NCI-H2196 treated with DMSO at 0.1 percent for 48 hours (cell line): Measurements from ENCODE around the gene COL9A3.
"Not testable (repeated sequence)": the region's sequence is repeated elsewhere in the genome, so short reads cannot be mapped to it uniquely, and the experiment has no call there.

ENCODE experiments used
- DNase-seq: peaks from one replicate; lab custom pipeline; 2025; ENCODE audit not compliant: unreplicated experiment; lab: John Stamatoyannopoulos, UW

The COL9A3 gene

DNA sequence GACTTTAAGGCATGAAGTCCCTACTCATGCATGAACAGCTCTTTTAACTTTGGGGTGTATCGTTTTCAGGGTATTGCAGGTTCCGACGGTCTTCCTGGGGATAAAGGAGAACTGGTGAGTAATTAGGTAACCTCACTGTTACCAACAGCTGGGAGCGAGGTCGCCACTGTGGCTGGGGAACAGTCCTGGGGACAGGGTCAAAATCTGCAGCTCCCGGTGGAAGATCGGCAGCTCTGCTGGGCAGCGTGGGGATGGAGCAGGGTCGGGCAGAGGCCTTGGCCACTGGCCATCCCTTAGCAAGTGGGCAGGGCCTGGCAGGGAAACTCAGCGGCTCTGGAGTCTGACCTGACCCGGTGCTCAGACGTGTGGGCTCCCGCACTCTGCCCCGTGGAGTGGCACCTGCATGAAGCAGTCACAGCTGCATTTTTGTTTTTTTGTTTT, 16.1 kb downstream of the COL9A3 start:
- DNase-seq: no peak

DNA sequence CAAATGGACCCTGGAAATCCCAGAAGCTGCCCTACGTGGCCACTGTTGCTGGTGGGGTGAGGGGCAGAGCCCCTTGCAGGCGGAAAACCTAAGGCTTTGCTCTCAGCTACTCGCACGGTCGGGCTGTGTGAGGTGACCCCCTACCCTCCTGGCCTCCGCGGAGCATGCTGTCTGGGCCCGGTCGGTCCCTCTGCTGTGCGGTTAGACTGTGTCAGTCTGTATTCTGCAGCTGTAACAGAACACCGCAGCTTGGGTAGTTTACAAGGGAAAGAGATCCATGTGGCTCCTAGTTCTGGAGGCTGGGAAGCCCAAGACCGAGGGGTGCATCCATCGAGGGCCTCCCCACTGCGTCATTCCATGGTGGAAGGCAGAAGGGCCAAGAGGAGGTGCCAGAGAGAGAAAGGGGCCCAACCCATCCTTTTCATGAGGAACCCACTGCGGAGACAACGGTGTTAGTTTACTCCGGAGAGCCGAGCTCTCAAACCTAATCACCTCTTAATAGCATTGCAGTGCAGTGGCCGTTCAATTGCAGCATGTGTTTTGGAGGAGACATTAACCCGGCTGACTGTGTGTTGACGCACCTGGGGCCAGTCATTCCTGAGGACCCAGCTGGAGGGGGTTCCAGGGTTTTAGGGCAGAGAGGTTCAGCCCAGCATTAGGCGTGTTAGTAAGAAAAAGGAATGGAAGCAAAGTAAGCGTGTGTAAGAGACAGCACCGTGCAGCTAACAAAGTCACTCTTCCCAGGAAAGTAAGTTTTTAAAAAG, 18.3 kb downstream of the COL9A3 start:
- no peak for DNase-seq

DNA sequence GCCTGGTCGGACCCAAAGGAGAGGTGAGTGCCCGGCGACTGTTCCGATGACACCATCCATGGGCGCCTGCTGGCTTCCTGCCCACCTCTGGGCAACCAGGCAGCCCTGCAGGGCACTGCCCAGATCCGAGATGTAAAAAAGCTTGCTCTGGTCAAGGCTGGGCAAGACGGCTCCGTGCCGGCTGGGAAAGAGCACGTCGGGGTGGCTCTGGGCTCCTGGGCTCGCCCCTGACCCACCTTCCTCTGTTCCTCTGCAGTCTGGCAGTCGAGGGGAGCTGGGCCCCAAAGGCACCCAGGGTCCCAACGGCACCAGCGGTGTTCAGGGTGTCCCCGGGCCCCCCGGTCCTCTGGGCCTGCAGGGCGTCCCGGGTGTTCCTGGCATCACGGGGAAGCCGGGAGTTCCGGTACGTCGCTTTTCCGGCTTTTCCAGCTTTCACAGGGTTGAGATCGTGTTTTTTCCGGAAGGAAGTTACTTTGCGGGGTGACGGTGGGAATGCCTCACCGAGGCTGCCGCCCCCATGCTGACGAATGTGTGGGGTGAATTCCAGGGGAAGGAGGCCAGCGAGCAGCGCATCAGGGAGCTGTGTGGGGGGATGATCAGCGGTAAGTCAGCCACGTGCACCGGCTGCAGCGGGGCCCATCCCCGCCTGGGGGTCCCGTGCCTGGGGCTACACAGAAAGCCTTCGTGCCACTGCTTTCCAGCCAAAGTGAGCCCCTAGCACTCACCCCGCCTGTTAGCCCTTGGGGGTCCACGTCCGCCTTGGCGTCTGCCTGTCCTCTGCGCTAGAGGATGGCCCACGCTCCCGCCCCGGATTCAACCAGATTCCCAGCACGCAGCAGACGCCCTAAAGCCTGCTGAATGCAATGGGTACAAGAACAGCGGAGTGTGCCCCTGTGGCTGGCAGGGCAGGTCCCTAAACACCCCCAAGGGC, 19.3 kb downstream of the COL9A3 start:
- DNase-seq: no peak

DNA sequence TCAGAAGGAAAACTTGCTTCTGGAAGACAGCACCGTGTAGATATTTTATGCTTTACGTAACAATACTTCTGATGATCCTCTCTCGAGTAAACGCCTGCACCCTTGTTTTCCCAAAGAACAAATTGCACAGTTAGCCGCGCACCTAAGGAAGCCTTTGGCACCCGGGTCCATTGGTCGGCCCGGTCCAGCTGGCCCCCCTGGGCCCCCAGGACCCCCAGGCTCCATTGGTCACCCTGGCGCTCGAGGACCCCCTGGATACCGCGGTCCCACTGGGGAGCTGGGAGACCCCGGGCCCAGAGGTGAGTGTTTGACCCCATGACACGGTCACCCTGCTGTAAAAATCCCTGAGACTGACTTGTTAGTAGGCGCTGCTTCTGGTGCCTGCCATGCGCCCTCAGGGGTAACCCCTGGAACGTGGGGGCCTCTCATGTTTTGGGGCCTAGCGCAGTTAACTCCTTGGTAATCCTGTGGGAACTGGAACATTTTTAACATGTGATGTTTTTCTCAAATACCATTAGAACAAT, 20.2 kb downstream of the COL9A3 start:
- DNase-seq: no peak

DNA sequence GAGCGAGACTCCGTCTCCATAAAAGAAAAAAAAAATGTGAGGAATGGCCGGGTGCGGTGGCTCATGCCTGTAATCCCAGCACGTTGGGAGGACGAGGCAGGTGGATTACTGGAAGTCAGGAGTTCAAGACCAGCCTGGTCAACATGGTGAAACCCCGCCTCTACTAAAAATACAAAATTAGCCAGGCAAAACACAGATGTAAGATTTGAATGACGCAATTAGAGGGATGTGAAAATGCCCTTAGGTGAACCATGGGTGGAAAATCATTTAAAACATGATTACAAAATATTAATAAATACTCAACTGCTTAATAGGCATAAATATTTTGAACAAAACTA, 20.9 kb downstream of the COL9A3 start:
- no peak for DNase-seq

DNA sequence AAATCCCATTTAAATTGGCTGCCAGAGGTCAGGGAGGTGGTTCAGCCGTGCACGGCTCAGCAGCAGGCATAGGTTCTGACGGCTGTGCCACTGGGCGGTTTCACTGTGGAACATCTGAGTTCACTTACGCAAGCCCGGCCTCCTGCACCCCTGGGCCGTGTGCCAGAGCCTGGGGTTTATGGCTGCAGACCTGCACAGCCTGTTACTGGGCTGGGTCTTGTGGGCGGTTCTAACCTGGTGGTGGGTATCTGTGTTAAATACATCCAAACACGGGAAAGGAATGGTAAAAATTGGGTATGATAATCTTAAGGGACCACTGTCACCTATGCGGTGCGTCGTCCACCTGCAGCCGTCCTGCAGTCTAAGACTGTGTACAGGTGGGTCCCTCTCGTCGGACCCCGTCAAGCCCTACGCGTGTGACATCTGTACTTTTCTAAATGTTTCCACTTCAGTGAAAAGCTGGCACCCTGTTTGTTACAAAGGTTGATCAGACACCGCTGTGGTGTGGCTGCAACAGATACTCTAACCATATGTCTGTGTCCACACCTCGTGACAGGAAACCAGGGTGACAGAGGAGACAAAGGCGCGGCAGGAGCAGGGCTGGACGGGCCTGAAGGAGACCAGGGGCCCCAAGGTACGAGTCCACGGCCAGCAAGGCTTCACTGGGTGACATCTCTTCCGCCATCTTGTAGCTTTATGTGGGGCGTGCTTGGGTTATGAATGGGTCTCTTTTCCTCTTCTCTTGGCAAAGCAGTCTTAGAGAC, 21.5 kb downstream of the COL9A3 start:
- no peak for DNase-seq

DNA sequence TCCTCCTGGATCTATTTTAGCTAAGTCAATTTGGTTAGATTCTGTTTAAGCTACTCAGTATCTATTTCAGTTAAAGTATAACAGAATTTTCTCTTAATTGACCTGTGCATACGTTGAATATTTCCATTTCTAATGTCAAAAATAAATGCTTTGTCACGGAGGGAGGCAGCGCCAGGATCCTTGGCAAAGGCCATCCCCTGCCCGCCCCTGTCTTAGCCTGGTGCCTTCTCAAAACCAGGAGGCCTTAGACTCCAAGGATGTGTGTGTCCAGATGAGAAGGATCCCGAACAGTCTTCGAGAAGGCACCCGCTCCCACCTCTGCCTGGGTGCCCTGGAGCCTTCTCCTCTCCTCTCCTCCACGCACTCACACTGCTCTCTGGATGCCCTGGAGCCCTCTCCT, 22.4 kb downstream of the COL9A3 start:
- no peak for DNase-seq

DNA sequence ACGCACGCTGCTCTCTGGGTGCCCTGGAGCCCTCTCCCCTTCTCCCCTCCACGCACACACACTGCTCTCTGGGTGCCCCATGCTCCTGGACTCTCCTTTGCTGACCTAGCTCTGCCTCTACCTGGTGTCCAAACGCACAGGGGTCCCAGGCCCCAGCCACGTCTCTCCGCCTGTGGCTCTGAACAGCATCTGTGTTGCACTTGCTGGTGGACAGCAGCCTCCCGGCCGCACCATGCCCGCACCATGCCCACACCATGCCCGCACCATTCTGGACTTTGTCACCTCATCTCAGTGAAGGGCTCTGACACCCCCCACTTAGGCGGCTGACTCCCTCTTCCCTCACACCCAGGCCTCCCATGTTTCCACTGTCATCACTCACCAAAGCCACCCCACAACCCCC, 23.0 kb downstream of the COL9A3 start:
- DNase-seq: no peak

DNA sequence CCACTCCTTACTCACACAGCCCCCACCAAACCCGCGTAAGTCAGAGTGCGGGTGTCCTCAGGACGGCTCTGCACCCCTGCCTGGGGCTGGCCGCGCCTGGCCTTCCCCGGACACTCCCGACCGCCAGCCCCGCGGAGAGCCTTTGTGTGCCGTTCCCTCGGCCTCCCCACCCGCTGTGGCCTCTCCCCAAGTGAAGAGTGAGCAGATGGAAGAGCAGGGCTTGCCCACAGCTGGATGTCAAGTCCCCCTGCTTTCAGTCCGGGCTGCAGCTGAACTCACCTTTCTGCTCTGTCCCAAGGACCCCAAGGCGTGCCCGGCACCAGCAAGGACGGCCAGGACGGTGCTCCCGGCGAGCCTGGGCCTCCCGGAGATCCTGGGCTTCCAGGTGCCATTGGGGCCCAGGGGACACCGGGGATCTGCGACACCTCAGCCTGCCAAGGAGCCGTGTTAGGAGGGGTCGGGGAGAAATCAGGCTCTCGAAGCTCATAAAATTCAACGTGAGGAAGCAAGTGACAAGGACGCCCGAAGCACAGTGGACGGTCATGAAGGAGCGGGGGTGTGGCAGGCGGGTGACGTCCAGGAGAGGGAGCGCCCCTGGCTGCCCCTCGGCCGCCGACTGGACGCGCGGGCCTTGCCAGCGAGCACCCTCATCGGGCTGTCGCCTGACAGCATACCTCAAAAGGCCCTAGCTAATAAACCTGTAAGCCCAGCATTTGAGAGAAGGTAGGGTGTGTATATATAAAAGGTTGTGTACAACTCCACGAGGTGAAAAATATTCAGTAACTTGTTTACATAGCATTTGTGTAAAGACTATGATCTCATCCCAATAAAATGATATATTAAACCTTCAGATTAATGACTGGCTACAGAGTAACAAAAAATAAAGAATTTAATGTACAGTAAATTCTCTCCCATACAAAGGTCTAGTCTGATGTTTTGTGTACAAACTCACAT, 23.7 kb downstream of the COL9A3 start:
- no peak for DNase-seq

DNA sequence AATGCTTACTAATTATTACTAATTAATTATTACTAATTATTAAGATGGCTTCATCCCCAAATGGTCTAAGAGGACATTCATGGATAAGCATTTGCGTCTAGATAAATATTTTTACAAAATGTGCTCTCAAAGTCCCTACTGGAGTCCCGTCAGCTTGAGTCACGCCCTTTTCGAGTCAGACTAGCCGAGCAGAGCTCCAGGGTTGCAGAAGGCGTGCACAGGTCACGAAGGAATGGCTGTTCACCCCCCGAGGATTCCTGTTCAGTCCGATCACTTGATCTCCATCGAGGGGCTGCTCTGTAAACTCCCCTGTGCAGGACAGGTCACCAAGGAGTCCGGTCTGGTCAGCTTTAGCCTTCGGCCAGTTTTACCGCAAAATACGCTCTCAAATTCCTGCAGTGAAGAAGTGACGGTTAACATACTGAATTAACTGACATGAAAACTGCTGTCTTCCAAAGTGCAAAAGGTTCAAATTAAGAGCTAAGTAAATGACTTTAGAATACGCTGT, 24.9 kb downstream of the COL9A3 start:
- no peak for DNase-seq

DNA sequence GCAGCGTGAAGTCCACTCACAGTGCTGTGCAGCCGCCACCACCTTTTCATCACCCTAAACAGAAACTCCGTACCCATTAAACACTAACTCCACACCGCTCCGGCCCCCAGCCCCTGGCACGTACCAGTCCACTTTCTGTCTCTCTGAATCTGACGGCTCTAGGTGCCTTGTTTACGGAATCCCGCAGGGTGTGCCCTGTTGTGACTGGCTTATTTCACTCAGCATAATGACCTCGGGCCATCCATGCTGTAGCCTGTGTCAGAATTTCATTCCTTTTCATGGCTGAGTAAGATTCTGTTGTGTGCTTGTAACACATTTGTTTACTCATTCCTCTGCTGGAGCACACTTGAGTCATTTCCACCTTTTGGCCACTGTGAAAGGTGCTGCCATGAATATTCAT, 26.8 kb downstream of the COL9A3 start:
- DNase-seq: no peak

DNA sequence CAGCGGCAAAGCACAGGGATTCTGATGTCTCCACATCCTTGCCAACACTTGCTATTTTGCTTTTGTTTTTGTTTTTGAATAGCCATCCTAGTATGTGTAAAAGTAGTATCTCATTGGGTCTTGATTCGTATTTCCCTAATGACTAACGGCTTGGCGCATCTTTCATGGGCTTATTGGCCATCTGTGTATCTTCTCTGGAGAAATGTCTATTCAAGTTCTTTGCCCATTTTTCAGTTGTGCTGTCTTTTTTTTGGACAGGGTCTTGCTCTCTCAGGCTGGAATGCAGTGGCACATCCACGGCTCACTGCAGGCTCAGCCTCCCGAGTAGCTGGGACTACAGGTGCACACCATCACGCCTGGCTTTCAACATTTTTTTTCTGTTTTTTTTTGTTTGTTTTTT, 27.3 kb downstream of the COL9A3 start:
- no peak for DNase-seq

DNA sequence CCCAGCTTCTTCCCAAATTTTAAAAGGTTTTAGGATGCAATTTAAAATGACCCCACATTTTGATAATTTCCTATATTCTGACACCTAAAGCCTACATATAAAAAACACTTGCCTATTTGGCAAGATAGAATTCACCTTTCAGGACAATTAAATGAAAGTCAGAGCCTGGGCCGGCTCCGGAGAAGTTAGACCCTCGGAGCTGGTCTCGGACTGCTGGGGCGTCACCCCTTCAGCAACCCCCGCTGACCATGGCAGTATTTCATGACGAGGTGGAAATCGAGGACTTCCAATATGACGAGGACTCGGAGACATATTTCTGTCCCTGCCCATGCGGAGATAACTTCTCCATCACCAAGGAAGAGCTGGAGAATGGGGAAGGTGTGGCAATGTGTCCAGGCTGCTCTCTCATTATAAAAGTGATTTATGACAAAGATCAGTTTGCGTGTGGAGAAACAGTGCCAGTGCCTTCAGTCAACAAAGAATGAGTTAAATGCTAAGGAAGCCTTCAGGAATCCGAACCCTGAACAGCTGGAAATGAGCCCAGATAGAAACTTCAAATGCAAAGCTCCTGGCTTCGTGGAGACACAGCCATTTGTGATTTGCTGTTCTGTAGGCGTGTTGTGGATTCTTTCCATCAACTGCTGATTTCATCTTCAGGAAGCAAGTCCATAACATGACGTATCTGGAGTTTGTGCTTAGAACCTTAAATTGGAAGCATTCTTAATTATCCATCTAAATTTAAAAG, 28.7 kb downstream of the COL9A3 start:
- DNase-seq: no peak

DNA sequence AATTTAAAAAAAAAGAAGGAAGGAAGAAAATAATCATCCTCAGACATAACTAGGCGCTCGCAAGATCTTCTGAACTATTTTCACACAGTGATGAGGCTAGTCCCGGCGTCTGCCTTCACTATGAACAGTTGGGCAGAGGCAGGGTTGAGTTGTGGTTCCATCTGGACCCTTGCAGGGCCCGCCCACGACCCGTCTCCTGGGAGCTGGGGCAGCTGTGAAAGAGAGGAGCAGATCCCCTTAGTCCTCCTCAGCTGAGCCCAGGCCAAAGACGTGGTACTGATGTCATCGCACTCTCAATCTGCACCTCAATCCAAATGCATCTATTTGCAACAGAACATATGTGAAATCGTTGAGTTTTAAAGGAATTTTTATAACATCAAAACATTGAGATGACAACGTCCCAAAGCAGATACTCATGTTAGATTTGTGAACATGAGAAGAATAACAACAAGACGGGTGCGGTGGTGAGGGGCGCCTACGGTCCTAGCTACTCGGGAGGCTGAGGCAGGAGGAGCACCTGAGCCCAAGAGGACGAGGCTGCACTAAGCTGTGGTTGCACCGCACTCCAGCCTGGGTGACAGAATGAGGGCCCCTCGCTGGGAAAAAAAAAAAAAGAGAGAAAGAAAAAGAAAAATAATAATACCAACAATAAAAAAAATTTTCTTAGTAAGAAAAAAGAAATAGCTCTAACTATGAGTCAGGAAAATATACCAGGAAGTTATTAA, 29.5 kb downstream of the COL9A3 start:
- no peak for DNase-seq

DNA sequence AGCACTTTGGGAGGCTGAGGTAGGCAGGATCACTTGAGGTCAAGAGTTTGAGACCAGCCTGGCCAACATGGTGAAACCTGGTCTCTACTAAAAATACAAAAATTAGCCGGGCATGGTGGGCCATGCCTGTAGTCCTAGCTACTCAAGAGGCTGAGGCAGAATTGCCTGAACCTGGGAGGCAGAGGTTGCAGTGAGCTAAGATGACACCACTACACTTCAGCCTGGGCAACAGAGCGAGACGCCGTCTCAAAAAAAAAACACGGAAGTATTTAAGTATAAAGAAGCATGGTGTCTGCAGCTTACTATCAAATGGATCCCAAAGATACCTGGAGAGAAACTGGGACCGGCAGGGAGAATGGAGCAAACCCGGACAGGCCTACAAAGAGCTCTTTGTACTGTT, 32.1 kb downstream of the COL9A3 start:
- DNase-seq: not testable (repeated sequence)

DNA sequence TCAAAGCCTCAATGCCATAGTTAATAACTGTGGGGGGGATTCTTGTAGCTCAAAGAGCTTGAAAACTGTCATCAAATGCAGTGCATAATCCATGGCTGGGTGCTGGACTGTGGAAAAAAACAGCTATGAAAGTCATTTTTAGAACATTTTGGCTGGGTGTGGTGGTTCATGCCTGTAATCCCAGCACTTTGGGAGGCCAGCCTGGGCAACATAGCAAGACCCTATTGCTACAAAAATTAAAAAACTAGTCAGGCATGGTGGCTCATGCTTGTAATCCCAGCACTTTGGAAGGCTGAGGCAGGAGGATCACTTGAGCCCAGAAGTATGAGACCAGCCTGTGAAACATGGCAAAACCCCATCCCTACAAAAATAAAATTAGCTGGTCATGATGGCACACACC, 32.6 kb downstream of the COL9A3 start:
- DNase-seq: no peak

DNA sequence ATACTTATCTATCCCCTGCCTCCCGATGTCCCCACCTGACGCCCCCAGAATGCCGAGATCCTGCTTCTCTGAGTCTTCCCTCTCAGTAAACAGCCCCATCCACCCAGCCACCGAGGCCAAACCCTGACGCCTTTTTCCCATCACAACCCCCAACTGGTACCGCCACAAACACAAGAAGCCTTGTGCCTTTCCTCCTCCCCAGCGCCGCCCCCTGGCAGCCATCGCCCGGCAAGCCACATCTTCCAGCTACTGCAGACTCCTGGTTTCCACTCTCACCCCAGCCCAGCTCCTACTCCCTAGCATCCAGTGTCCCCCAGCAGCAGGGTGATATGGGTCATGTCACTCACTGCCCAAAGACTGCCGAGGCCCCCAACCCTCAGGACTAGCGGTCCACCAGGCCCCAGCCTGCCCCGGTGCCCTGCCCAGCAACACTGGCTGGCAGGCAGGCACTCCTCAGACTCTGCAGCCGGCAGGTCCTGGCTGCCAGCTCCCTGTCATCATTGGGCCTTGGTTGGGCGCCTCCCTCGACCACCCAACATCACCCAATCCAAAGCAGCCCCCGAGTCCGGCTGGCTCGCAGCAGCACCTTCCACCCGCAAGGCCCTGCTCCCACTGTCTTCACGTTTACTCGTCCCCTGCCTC, 33.6 kb downstream of the COL9A3 start:
- DNase-seq: no peak

DNA sequence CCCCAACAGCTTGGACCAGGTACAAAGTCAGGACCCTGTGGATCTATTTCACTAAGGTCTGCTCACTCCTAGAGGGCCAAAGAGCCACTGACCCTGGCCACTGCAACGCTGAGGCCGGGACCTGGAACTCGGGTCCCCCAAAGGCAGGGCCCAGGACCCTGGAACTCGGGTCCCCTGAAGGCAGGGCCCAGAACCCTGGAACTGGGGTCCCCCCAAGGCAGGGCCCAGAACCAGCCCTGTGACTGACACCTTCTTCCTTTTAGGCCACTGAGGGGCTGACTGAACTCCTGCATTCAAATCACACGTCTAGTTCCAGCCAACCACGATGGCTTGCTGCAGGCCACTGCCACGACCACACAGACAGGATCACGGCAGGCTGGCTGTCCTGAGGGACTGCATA, 35.3 kb downstream of the COL9A3 start:
- no peak for DNase-seq
